Vagina (tissue), 2 donors: ENCODE measurements around the gene ABL1.

ENCODE experiments used
- CTCF ChIP-seq, 3 experiments: fragments of 450-650 bp in 2 of 3; fragments of 200-600 bp in 1 of 3; sonication (generic) in 1 of 3; IDR thresholded peaks; one replicate each; pipeline ENCODE4 v1.5.1; 2017 to 2019; ENCODE audit warnings: antibody characterized with exemption in 3 of 3, mild to moderate bottlenecking in 2 of 3, moderate library complexity in 2 of 3
- POLR2A ChIP-seq, 2 donors: fragments of 450-650 bp; IDR thresholded peaks; one replicate each; pipeline ENCODE4 v1.6.1; 2017; ENCODE audit warnings: antibody characterized with exemption in 2 of 2, mild to moderate bottlenecking in 2 of 2, moderate library complexity in 2 of 2

- TF ChIP-seq CTCF (IDR thresholded peaks at IDR 0.05), result no peak
- TF ChIP-seq POLR2A (IDR thresholded peaks at IDR 0.05), result no peak
Observed at GRCh38 chr9:130852801-130853200, 17.7 kb downstream of the ABL1 start.
